Activated CD4-positive, CD25-positive, alpha-beta regulatory T cell treated with anti-CD3 and anti-CD28 coated beads, Interleukin-2, amount 50 U/mL, for 24 hours (primary cell): ENCODE data around the gene CFB.
"Not testable (repeated sequence)": the region's sequence is repeated elsewhere in the genome, so short reads cannot be mapped to it uniquely, and the experiment has no call there.

Source experiments
- ATAC-seq, 2 donors: fragments of 150-1000 bp; cut with Tn5 transposase; one replicate each; pipeline ENCODE4 v1.10.0; 2021; ENCODE audit warnings: mild to moderate bottlenecking in 1 of 2, moderate library complexity in 1 of 2

The CFB gene

GRCh38 chr6:31971993-31972708, 26.3 kb downstream of the CFB start, which contains the start of gene DXO:
TSS of gene DXO (minus strand) at chr6:31972138. CDS start at chr6:31971675, 463 bp downstream.
- peak; percentile 95 to 97 for ATAC-seq

GRCh38 chr6:31972709-31973350, 26.9 kb downstream of the CFB start:
- no peak for ATAC-seq

- ATAC-seq, result not testable (repeated sequence)
These were observed 30.2 kb downstream of the CFB start for GRCh38 chr6:31976065-31976464.

DNA sequence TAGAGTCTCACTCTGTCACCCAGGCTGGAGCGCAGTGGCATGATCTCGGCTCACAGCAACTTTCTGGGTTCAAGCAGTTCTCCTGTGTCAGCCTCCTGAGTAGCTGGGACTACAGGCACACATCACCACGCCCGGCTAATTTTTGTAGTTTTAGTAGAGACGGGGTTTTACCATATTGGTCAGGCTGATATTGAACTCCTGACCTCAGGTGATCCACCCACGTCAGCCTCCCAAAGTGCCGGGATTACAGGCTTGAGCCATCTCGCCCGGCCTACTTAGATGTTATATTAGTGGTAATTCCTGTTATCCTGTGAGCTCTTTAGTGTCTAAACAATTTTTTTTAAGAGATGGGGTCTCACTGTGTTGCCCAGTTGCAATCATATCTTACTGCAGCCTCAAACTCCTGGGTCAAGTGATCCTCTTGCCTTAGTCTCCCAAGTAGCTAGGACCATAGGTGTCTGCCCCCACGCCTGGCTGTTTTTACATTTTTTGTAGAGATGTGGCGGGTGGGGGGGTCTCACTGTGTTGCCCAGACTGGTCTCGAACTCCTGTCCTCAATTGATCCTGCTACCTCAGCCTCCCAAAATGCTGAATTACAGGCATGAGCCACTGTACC, 32.0 kb downstream of the CFB start:
- no peak for ATAC-seq

- ATAC-seq, result no peak
These were observed 32.9 kb downstream of the CFB start for GRCh38 chr6:31978831-31979230.

DNA sequence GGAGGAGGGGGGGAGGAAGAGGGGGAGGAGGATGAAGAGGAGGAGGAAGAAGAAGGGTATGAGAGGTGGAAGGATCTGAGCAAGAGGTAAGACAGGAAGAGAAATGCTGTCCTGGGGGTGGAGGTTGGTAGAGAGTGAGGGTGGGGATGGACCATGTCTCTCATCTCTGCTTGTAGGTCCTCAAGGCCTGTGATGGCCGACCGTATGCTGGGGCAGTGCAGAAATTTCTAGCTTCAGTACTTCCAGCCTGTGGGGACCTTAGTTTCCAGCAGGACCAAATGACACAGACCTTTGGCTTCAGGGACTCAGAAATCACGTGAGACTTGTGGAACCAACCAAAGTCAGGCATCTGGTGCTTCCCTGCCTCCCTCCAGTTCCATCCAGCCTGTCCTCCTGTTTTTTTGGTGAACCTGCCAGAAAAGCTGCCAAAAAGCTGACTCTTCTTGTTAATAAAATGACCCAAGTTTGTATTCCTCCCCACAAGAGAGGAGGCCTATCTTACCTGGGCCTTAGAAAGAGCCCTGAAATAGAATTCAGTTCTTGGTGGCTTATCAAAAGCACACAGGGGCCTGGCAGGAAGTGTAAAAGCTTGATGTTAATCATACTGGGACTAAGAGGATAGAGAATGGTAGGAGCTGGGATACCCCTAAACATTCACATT, 33.5 kb downstream of the CFB start:
- no peak for ATAC-seq

GRCh38 chr6:31980195-31980876, 34.4 kb downstream of the CFB start:
- not testable (repeated sequence) for ATAC-seq

DNA sequence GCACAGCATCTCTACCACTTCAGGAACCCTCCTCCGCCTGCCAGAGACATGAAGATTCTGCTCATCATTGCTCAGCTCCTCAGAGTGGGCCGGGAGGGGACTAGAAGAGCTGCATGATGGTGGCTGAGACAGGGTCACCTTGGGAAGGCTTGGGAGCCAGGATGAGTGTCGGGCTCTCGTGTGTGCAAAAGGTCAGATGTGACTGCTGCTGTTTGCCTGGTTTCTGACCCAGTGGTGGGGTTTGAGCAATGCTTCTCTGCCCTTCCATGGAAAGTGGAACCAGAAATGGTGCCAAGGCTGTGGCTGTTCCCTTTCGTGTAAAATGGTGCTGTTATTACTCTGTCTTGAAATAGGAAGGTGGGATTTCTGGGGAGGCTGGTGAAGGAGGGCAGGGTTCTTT, 35.1 kb downstream of the CFB start:
- not testable (repeated sequence) for ATAC-seq

DNA sequence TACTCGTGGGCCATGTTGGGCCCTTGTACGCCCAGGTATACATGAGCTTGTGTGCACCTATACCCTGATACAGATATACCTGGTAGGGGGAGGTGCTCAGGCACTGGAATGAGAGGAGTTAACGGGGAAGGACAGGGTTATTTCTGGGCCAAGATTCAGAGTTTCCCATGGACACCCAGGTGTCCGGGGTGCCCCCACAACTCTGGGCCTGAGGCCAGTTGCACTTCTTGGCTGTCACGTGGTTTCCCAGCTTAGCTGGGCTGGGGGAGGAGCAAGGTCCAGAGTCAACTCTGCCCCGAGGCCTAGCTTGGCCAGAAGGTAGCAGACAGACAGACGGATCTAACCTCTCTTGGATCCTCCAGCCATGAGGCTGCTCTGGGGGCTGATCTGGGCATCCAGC, 35.8 kb downstream of the CFB start, which contains the start of gene C4A:
C4A (plus strand) TSS at position 314 of the 400 bp plus-strand sequence; CDS start at position 365, 51 bp downstream.
- ATAC-seq, result not testable (repeated sequence)

DNA sequence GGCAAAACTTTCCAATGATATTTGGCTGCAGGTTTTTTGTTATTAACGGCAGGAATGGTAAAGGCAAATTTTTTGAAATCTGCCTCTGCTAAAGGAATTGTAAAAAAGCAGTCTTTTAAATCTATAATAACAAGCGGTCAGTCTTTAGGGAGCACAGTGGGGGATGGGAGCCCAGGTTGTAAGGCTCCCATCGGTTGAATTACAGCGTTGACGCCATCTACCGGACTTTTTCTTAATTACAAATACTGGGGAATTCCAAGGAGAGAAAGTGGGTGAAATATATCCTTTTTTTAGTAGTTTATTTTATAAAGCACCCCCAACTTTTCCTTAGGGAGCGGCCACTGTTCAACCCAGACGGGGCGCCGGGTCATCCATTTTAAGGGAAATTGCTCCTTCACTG, 43.5 kb downstream of the CFB start:
- ATAC-seq, result not testable (repeated sequence)

DNA sequence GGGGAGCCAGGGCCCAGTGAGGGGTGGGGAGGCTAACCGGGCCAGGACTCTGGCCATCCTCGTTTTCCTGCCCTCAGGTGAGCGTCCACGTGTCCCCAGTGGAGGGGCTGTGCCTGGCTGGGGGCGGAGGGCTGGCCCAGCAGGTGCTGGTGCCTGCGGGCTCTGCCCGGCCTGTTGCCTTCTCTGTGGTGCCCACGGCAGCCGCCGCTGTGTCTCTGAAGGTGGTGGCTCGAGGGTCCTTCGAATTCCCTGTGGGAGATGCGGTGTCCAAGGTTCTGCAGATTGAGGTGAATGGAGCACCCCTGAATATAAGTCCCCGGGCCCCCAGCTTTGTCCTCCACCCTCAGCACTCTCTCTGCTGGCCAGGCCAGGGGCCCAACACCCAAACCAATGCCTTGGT, 48.5 kb downstream of the CFB start:
- not testable (repeated sequence) for ATAC-seq

- not testable (repeated sequence) for ATAC-seq
These were observed 50.5 kb downstream of the CFB start for GRCh38 chr6:31996385-31996784.
